ENCODE measurements around the gene RGSL1. TPM values are rescaled to one million over a fixed set of nuclear protein-coding genes. Genes with fewer than 3 reads are reported as not detected.

RGSL1 gene
- total and polyA plus RNA-seq, 7 experiments from 2014 or later: not detected

DNA sequence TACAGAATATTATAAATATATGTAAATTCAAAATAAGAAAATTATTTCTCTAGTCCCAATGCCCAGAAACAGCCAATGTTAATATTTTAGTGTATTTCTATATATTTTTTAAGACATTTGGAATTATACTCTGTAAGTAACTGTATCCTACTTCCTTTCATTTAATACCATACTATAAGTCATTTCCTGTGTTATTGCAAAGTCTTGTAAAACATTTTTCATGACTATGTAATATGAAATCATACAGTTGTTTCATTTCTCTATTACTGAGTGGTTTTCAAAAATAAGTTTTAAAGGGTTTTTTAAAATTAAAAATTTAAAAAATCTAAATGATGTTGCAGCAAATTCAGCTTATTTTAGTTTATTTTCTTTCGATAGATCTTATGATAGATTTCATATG lies 137.1 kb downstream of the RGSL1 start:
- H3K4me1 Mint-ChIP-seq: peaks cover 41 to 77% (median 68%) of the 10 kb centered on the region in 7 donors
- no peak overlapping the region for H3K4me3 ChIP-seq (ENCODE audit: low read length)
- peaks cover 20 to 46% (median 37%) of the 10 kb centered on the region in 5 donors for H3K36me3 Mint-ChIP-seq
- ATAC-seq (no peak), DNase-seq (no peak)
- no peaks in the 10 kb centered on the region for H3K9me3 ChIP-seq (ENCODE audit: control insufficient read depth in 2 of 3, low read length in 3 of 3)
- peaks cover 0 to 2% (median 0%) of the 10 kb centered on the region in 5 donors for H3K27me3 Mint-ChIP-seq
- H3K36me3 ChIP-seq (ENCODE audit: control insufficient read depth in 2 of 3, insufficient read depth in 3 of 3, low read length in 3 of 3): peaks cover 7 to 19% (median 12%) of the 10 kb centered on the region in 3 experiments
- peaks cover 0 to 2% (median 0%) of the 10 kb centered on the region in 11 donors for H3K9me3 Mint-ChIP-seq
- H3K27ac ChIP-seq (ENCODE audit: low read depth, low read length): no peak overlapping the region
- H3K27ac Mint-ChIP-seq: peak overlapping the region in 1 of 9 donors; percentile 100
- H3K4me3 Mint-ChIP-seq: peak overlapping the region in 2 of 10 donors; percentile 98 to 99
- intact Hi-C loops (cut with micrococcal nuclease): loop anchor here (5.0 kb wide), 1 partner anchor 195 kb away; the partner anchor contains the start of gene GLUL (in 2 of the 2)
- POLR2A ChIA-PET: interaction anchor here (0.7 to 1.5 kb wide), 3 partner anchors 200 to 500 kb away, joined by 3 to 5 read pairs (median 3); no protein-coding TSS in a partner anchor
- CTCF ChIA-PET: interaction anchor here (0.6 to 3.8 kb wide), 3 partner anchors 14 to 196 kb away, joined by 3 to 43 read pairs (median 4); partner anchors contain the start of gene RGS16
- peaks cover 34 to 44% of the 10 kb centered on the region in 2 donors for H3K4me1 ChIP-seq (ENCODE audit: control insufficient read depth in 2 of 2, insufficient read depth in 2 of 2, low read length in 2 of 2)
- no peaks in the 10 kb centered on the region for H3K27me3 ChIP-seq (ENCODE audit: control insufficient read depth in 2 of 2, insufficient read depth in 2 of 2, low read length in 2 of 2)

DNA sequence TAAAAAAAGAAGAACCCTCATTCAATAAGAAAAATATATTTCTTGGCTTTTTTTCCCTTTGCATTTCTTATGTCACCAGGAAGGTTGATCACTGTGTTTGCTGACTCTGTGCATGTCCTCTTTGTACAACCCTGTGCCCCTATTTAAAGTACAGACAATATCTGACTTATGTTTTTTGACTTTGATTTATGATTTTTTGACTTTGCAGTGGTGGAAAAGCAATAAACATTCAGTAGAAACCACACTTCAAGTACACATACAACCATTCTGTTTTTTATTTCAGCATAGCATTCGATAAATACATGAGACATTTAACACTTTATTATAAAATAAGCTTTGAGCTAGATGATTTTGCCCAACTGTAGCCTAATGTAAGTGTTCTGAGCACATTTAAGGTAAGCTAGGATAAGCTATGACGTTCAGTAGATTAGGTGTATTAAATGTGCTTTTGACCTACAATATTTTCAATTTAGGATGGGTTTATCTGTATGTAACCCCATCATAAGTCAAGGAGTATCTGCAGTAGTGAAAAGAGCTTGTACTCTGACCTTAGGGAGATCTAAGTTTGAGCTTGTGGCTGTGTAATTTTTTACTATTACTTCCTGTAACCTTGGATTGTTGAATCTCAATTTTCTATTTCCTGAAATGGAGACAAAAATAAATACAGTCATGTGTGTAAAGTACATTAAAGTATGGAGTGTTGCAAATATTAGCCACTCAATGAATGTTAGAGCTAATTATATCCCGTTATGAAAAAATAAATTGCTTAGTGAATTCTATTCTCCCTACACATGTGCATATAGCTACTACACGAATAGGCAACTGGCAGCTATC lies 137.9 kb downstream of the RGSL1 start:
- Mint-ChIP-seq H3K9me3 (peaks cover 0 to 2% (median 0%) of the 10 kb centered on the region in 11 donors), H3K4me1 (peaks cover 39 to 69% (median 60%) of the 10 kb centered on the region in 7 donors), H3K36me3 (peaks cover 15 to 39% (median 31%) of the 10 kb centered on the region in 5 donors), H3K27me3 (peaks cover 0 to 2% (median 0%) of the 10 kb centered on the region in 5 donors), H3K4me3 (peak overlapping the region; percentile 93 to 99 (median 98)), H3K27ac (peak overlapping the region; percentile 97 to 100 (median 99))
- H3K27ac ChIP-seq (ENCODE audit: low read depth, low read length): peak overlapping the region; percentile 97
- ChIA-PET POLR2A (interaction anchor here (0.7 to 3.0 kb wide), 14 partner anchors 8 to 501 kb away, joined by 3 to 32 read pairs (median 4); partner anchors contain the start of genes DHX9 and NPL), CTCF (interaction anchor here (0.6 to 3.8 kb wide), 6 partner anchors 13 to 507 kb away, joined by 3 to 43 read pairs (median 4); partner anchors contain the start of gene RGS16)
- peaks cover 32 to 36% of the 10 kb centered on the region in 2 donors for H3K4me1 ChIP-seq (ENCODE audit: control insufficient read depth in 2 of 2, insufficient read depth in 2 of 2, low read length in 2 of 2)
- H3K4me3 ChIP-seq (ENCODE audit: low read length): peak overlapping the region; percentile 92
- DNase-seq: peak in 1 of 9 donors; percentile 15
- peaks cover 0 to 11% (median 5%) of the 10 kb centered on the region in 3 experiments for H3K36me3 ChIP-seq (ENCODE audit: control insufficient read depth in 2 of 3, insufficient read depth in 3 of 3, low read length in 3 of 3)
- intact Hi-C loops (cut with micrococcal nuclease): loop anchor here (1.0 to 5.0 kb wide), 9 partner anchors 16 to 1565 kb away; partner anchors contain the start of genes DHX9 (in 2 of the 2), GLUL (in 2 of the 2), NPL (in 2 of the 2) and RGS16 (in 1 of the 2)
- H3K9me3 ChIP-seq (ENCODE audit: control insufficient read depth in 2 of 3, low read length in 3 of 3): no peaks in the 10 kb centered on the region
- H3K27me3 ChIP-seq (ENCODE audit: control insufficient read depth in 2 of 2, insufficient read depth in 2 of 2, low read length in 2 of 2): no peaks in the 10 kb centered on the region
- ATAC-seq: peak; percentile 19

DNA sequence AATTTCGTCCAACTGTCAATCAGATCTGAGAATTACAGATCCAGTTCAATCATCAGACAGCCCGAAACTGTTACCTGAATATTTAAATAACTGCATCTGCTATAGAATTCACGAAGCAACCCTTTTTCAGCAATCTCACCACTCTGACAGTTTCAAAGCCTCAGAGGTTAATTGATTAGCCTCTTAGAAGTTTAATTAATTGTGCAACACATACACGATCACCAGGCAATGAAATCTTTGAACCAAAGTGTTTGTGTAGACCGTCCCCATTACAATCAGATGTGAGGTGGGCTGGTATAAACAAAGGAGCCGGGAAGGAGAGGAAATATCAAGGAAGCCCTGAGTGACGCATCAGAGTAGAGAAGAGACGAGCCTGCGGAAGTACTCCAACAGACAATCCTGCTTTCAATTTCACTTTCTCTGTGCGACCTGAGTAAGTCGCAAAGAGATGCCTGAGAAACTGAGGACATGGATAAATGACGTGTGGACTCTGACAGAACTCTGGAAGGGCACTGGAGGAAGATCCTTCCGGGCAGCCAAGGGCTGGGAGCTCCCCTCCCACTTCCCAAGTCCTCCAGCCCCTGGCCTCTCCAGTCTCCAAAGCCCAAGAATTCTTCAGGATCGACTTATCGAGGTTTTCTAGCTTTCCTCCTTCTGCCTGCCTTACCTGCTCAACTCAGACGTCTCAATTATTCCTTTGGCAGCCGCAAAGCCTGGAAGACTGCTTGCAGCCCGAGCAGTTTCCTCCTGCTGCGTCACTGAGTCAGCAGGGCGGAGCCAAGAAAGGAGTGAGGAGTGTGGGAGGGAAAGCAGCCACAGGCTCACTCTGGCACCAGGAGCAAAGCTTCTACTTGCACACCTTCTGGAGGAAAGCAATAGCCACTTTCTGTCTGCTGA lies 138.8 kb downstream of the RGSL1 start, which contains the start of gene RNASEL:
TSS of gene RNASEL (minus strand) at position 757 of the 897 bp plus-strand sequence. CDS start 2,450 bp downstream, outside the sequence.
- Histone ChIP-seq H3K36me3 (ENCODE audit: control insufficient read depth in 2 of 3, insufficient read depth in 3 of 3, low read length in 3 of 3) (peaks cover 0 to 6% (median 0%) of the 10 kb centered on the region in 3 experiments), H3K4me3 (ENCODE audit: low read length) (peak within 1 kb of the TSS; percentile 92), H3K27ac (ENCODE audit: low read depth, low read length) (peak within 1 kb of the TSS; percentile 97), H3K27me3 (ENCODE audit: control insufficient read depth in 2 of 2, insufficient read depth in 2 of 2, low read length in 2 of 2) (no peaks in the 10 kb centered on the region), H3K4me1 (ENCODE audit: control insufficient read depth in 2 of 2, insufficient read depth in 2 of 2, low read length in 2 of 2) (peaks cover 24 to 27% of the 10 kb centered on the region in 2 donors), H3K9me3 (ENCODE audit: control insufficient read depth in 2 of 3, low read length in 3 of 3) (no peaks in the 10 kb centered on the region)
- peaks cover 0 to 9% (median 0%) of the 10 kb centered on the region in 5 donors for H3K27me3 Mint-ChIP-seq
- H3K27ac Mint-ChIP-seq: peak within 1 kb of the TSS; percentile 97 to 100 (median 99)
- H3K4me1 Mint-ChIP-seq: peaks cover 32 to 60% (median 52%) of the 10 kb centered on the region in 7 donors
- H3K36me3 Mint-ChIP-seq: peaks cover 10 to 30% (median 22%) of the 10 kb centered on the region in 5 donors
- POLR2A ChIA-PET: interaction anchor here (0.6 to 3.0 kb wide), 18 partner anchors 8 to 1429 kb away, joined by 3 to 32 read pairs (median 4); partner anchors contain the start of genes DHX9, NPL and RGS16
- intact Hi-C loops (cut with micrococcal nuclease): loop anchor here (1.0 to 5.0 kb wide), 9 partner anchors 16 to 1566 kb away; partner anchors contain the start of genes DHX9 (in 2 of the 2), GLUL (in 2 of the 2), NPL (in 2 of the 2) and RGS16 (in 2 of the 2)
- DNase-seq: peak; percentile 24 to 72 (median 65)
- ATAC-seq: peak; percentile 89
- peak within 1 kb of the TSS; percentile 93 to 99 (median 98) for H3K4me3 Mint-ChIP-seq
- H3K9me3 Mint-ChIP-seq: peaks cover 0 to 2% (median 0%) of the 10 kb centered on the region in 11 donors
- CTCF ChIA-PET: interaction anchor here (0.5 to 3.8 kb wide), 7 partner anchors 9 to 504 kb away, joined by 3 to 43 read pairs (median 5); partner anchors contain the start of gene RGS16

- H3K27ac Mint-ChIP-seq: peak overlapping the region; percentile 97 to 100 (median 99)
- Histone ChIP-seq H3K36me3 (ENCODE audit: control insufficient read depth in 2 of 3, insufficient read depth in 3 of 3, low read length in 3 of 3) (peaks cover 0 to 6% (median 0%) of the 10 kb centered on the region in 3 experiments), H3K4me3 (ENCODE audit: low read length) (peak overlapping the region; percentile 92), H3K9me3 (ENCODE audit: control insufficient read depth in 2 of 3, low read length in 3 of 3) (no peaks in the 10 kb centered on the region), H3K27me3 (ENCODE audit: control insufficient read depth in 2 of 2, insufficient read depth in 2 of 2, low read length in 2 of 2) (no peaks in the 10 kb centered on the region), H3K4me1 (ENCODE audit: control insufficient read depth in 2 of 2, insufficient read depth in 2 of 2, low read length in 2 of 2) (peaks cover 16 to 20% of the 10 kb centered on the region in 2 donors), H3K27ac (ENCODE audit: low read depth, low read length) (peak overlapping the region; percentile 97)
- peak overlapping the region; percentile 93 to 99 (median 98) for H3K4me3 Mint-ChIP-seq
- ATAC-seq (no peak), DNase-seq (no peak)
- peaks cover 0 to 2% (median 0%) of the 10 kb centered on the region in 11 donors for H3K9me3 Mint-ChIP-seq
- ChIA-PET POLR2A (interaction anchor here (0.7 to 3.0 kb wide), 13 partner anchors 10 to 1430 kb away, joined by 3 to 32 read pairs (median 4); partner anchors contain the start of genes NPL and RGS16), CTCF (interaction anchor here (0.5 to 3.8 kb wide), 6 partner anchors 10 to 505 kb away, joined by 3 to 43 read pairs (median 6); partner anchors contain the start of gene RGS16)
- H3K27me3 Mint-ChIP-seq: peaks cover 0 to 14% (median 0%) of the 10 kb centered on the region in 5 donors
- intact Hi-C loops (cut with micrococcal nuclease): loop anchor here (1.0 to 5.0 kb wide), 4 partner anchors 15 to 1567 kb away; partner anchors contain the start of genes GLUL (in 2 of the 2), NPL (in 2 of the 2), RGS16 (in 1 of the 2) and STX6 (in 1 of the 2)
- H3K4me1 Mint-ChIP-seq: peaks cover 27 to 53% (median 44%) of the 10 kb centered on the region in 7 donors
- H3K36me3 Mint-ChIP-seq: peaks cover 10 to 25% (median 19%) of the 10 kb centered on the region in 5 donors
These were observed 139.6 kb downstream of the RGSL1 start for GRCh38 chr1:182589520-182589919.

- Histone ChIP-seq H3K27me3 (ENCODE audit: control insufficient read depth in 2 of 2, insufficient read depth in 2 of 2, low read length in 2 of 2) (no peaks in the 10 kb centered on the region), H3K27ac (ENCODE audit: low read depth, low read length) (peak overlapping the region; percentile 97), H3K4me3 (ENCODE audit: low read length) (no peak overlapping the region), H3K9me3 (ENCODE audit: control insufficient read depth in 2 of 3, low read length in 3 of 3) (no peaks in the 10 kb centered on the region), H3K4me1 (ENCODE audit: control insufficient read depth in 2 of 2, insufficient read depth in 2 of 2, low read length in 2 of 2) (peaks cover 13 to 18% of the 10 kb centered on the region in 2 donors), H3K36me3 (ENCODE audit: control insufficient read depth in 2 of 3, insufficient read depth in 3 of 3, low read length in 3 of 3) (peaks cover 0 to 6% (median 0%) of the 10 kb centered on the region in 3 experiments)
- peaks cover 0 to 2% (median 0%) of the 10 kb centered on the region in 11 donors for H3K9me3 Mint-ChIP-seq
- peaks cover 24 to 48% (median 40%) of the 10 kb centered on the region in 7 donors for H3K4me1 Mint-ChIP-seq
- peak overlapping the region; percentile 93 to 99 (median 98) for H3K4me3 Mint-ChIP-seq
- no peak for DNase-seq
- H3K27ac Mint-ChIP-seq: peak overlapping the region; percentile 54 to 100 (median 99)
- peaks cover 10 to 22% (median 16%) of the 10 kb centered on the region in 5 donors for H3K36me3 Mint-ChIP-seq
- ChIA-PET POLR2A (interaction anchor here (0.7 to 3.0 kb wide), 4 partner anchors 13 to 503 kb away, joined by 3 to 32 read pairs (median 5); partner anchors contain the start of genes NPL and RGS16), CTCF (interaction anchor here (1.2 to 3.8 kb wide), 5 partner anchors 11 to 505 kb away, joined by 3 to 43 read pairs (median 8); partner anchors contain the start of gene RGS16)
- peaks cover 0 to 15% (median 0%) of the 10 kb centered on the region in 5 donors for H3K27me3 Mint-ChIP-seq
- intact Hi-C loops (cut with micrococcal nuclease): loop anchor here (1.0 to 5.0 kb wide), 5 partner anchors 14 to 1567 kb away; partner anchors contain the start of genes GLUL (in 2 of the 2), NPL (in 2 of the 2), RGS16 (in 1 of the 2) and STX6 (in 1 of the 2)
- no peak for ATAC-seq
These were observed 140.0 kb downstream of the RGSL1 start for GRCh38 chr1:182589931-182590330.

Data from naive thymus-derived CD4-positive, alpha-beta T cell (primary cell).